ENCODE measurements around the gene DDX52.

DNA sequence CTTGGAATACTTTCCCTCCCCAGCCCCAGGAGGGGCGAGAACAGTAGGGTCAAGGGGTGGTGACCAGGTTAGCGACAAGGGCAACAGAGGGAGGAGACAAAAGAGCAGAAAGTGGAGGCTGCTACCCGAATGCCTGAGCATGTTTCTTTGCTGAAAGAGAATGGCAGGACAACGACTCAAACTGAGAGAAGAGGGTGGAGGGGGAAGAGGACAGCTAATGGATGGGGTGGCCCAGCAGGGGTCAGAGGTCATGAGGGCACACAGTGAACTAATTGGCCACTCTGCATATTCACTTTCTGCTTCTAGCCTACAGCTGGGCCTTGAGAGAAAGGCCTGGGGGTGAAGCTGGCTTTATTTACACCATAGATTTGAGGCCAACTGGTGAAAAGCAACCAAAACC lies 19.1 kb upstream of the DDX52 start:
- no peak for TF ChIP-seq EZH2 (IDR thresholded peaks at IDR 0.05; ENCODE audit: insufficient read depth, poor library complexity, severe bottlenecking)
- no peak for TF ChIP-seq EZH2phosphoT487 (IDR thresholded peaks at IDR 0.05; ENCODE audit: insufficient read depth, low read depth)

Measured in GM23248 (cell line).